Neural cell (in vitro differentiated cells): Measurements from ENCODE around the gene PLCB1. TPM values are rescaled to one million over a fixed set of nuclear protein-coding genes. Genes with fewer than 3 reads are reported as not detected.

Experiments
- H2AFZ ChIP-seq: fragments of 200-600, 300-800 bp; sonication (generic), shearing (Covaris generic); 2 replicates; pipeline ENCODE4 v1.6.0; 2014; ENCODE audit warnings: low read depth, mild to moderate bottlenecking, antibody characterized with exemption, low read length, moderate library complexity
- H3F3A ChIP-seq: fragments of 200-600 bp; shearing (Covaris generic); 2 replicates; pipeline ENCODE4 v1.6.1; 2016; ENCODE audit warnings: mild to moderate bottlenecking, moderate library complexity, mixed read lengths, antibody characterized with exemption, low read length; ENCODE audit not compliant: insufficient read depth, poor library complexity, severe bottlenecking
- H3K27ac ChIP-seq: fragments of 200-600, 300-800 bp; sonication (generic), shearing (Covaris generic); 2 replicates; pipeline ENCODE4 v1.5.1; 2014; ENCODE audit warnings: mild to moderate bottlenecking, low read length, moderate library complexity
- H3K27me3 ChIP-seq: fragments of 300-800, 200-600 bp; sonication (generic), shearing (Covaris generic); 2 replicates; pipeline ENCODE4 v1.6.0; 2014; ENCODE audit warnings: mild to moderate bottlenecking, low read depth, low read length, moderate library complexity; ENCODE audit not compliant: insufficient read depth
- H3K36me3 ChIP-seq: fragments of 300-800, 200-600 bp; sonication (generic), shearing (Covaris generic); 2 replicates; pipeline ENCODE4 v1.5.1; 2014; ENCODE audit warnings: mild to moderate bottlenecking, antibody characterized with exemption, low read length, moderate library complexity; ENCODE audit not compliant: insufficient read depth
- H3K4me2 ChIP-seq: fragments of 300-800, 200-600 bp; sonication (generic), shearing (Covaris generic); 2 replicates; pipeline ENCODE4 v1.6.0; 2014; ENCODE audit warnings: mild to moderate bottlenecking, low read length
- H3K4me3 ChIP-seq: fragments of 300-800, 200-600 bp; sonication (generic), shearing (Covaris generic); 2 replicates; pipeline ENCODE4 v1.5.1; 2014; ENCODE audit warnings: mild to moderate bottlenecking, low read length, moderate library complexity
- H3K79me2 ChIP-seq: fragments of 200-600 bp; shearing (Covaris generic); replicated peaks from 2 replicates; pipeline ENCODE4 v1.6.0; 2014; ENCODE audit warnings: mild to moderate bottlenecking, low read length, moderate library complexity; ENCODE audit not compliant: insufficient read depth
- H3K9ac ChIP-seq: fragments of 300-800, 200-600 bp; sonication (generic), shearing (Covaris generic); 2 replicates; pipeline ENCODE4 v1.6.1; 2016; ENCODE audit warnings: mild to moderate bottlenecking, low read length, mixed read lengths
- H3K9me2 ChIP-seq: fragments of 200-600 bp; shearing (Covaris generic); 2 replicates; pipeline ENCODE4 v1.6.1; 2016; ENCODE audit warnings: mild to moderate bottlenecking, low read length, mixed read lengths; ENCODE audit not compliant: insufficient read depth
- H3K9me3 ChIP-seq: fragments of 200-600, 300-800 bp; sonication (generic), shearing (Covaris generic); 2 replicates; pipeline ENCODE4 v1.6.1; 2016; ENCODE audit warnings: mild to moderate bottlenecking, mixed run types, low read length, moderate library complexity, mixed read lengths
- H4K20me1 ChIP-seq: fragments of 200-600 bp; shearing (Covaris generic); 2 replicates; pipeline ENCODE4 v1.6.1; 2016; ENCODE audit warnings: mild to moderate bottlenecking, mixed run types; ENCODE audit not compliant: insufficient read depth
- CTCF ChIP-seq: fragments of 450-650 bp; IDR thresholded peaks from 2 replicates; pipeline ENCODE4 v1.5.1; 2014; ENCODE audit warnings: antibody characterized with exemption, mild to moderate bottlenecking, moderate library complexity; ENCODE audit not compliant: poor library complexity, severe bottlenecking
- EP300 ChIP-seq: fragments of 450-650 bp; conservative IDR thresholded peaks from 2 replicates; pipeline ENCODE4 v1.6.1; 2014; ENCODE audit warnings: antibody characterized with exemption, mild to moderate bottlenecking, moderate library complexity; ENCODE audit not compliant: poor library complexity, severe bottlenecking
- EZH2 ChIP-seq: fragments of 200-600, 300-800 bp; shearing (Covaris generic), sonication (generic); IDR thresholded peaks from 2 replicates; pipeline ENCODE4 v1.6.1; 2014; ENCODE audit warnings: antibody characterized with exemption, low read length, borderline replicate concordance, mild to moderate bottlenecking; ENCODE audit not compliant: insufficient read depth, poor library complexity, severe bottlenecking
- MXI1 ChIP-seq: fragments of 450-650 bp; conservative IDR thresholded peaks from 2 replicates; pipeline ENCODE4 v1.6.1; 2014; ENCODE audit warnings: antibody characterized with exemption, mild to moderate bottlenecking; ENCODE audit not compliant: poor library complexity, severe bottlenecking
- POLR2AphosphoS5 ChIP-seq: IDR thresholded peaks from 2 replicates; pipeline ENCODE4 v1.6.1; 2012
- RAD21 ChIP-seq: fragments of 450-650 bp; conservative IDR thresholded peaks from 2 replicates; pipeline ENCODE4 v1.6.1; 2014; ENCODE audit warnings: antibody characterized with exemption, mild to moderate bottlenecking, moderate library complexity
- REST ChIP-seq: IDR thresholded peaks from 2 replicates; pipeline ENCODE4 v1.6.1; 2012; ENCODE audit warnings: borderline replicate concordance
- SMC3 ChIP-seq: fragments of 450-650 bp; conservative IDR thresholded peaks from 2 replicates; pipeline ENCODE4 v1.6.1; 2014; ENCODE audit warnings: antibody characterized with exemption, mild to moderate bottlenecking, moderate library complexity; ENCODE audit not compliant: poor library complexity
- TAF1 ChIP-seq: IDR thresholded peaks from 2 replicates; pipeline ENCODE4 v1.6.1; 2012; ENCODE audit warnings: low read depth
- polyA plus RNA-seq: library from polyadenylated mRNA; depleted of rRNA; stranded (reverse); fragments of >200 nt; gene quantifications from 2 replicates; pipeline ENCODE4 v1.2.3, GENCODE V29; 2014

Gene PLCB1
- polyA plus RNA-seq, 1 donor from 2014 or later = 11.4 TPM

- Histone ChIP-seq H3K27ac (no peak overlapping the region), H3K4me2 (no peak overlapping the region), H3K9me2 (no peaks in the 10 kb centered on the region)
These were observed 624.3 kb downstream of the PLCB1 start for GRCh38 chr20:8756410-8756809.

GRCh38 chr20:8757146-8757545, 625.1 kb downstream of the PLCB1 start:
- no peak overlapping the region for H3K4me2 ChIP-seq
- H3K9ac ChIP-seq = no peak overlapping the region
- no peak overlapping the region for H2AFZ ChIP-seq
- no peak overlapping the region for H3K4me3 ChIP-seq
- no peaks in the 10 kb centered on the region for H3K27me3 ChIP-seq
- H3F3A ChIP-seq = no peaks in the 10 kb centered on the region
- no peaks in the 10 kb centered on the region for H3K79me2 ChIP-seq
- H3K27ac ChIP-seq = no peak overlapping the region
- H4K20me1 ChIP-seq = no peaks in the 10 kb centered on the region
- no peaks in the 10 kb centered on the region for H3K9me2 ChIP-seq
- no peaks in the 10 kb centered on the region for H3K36me3 ChIP-seq
- no peaks in the 10 kb centered on the region for H3K9me3 ChIP-seq
- TF ChIP-seq CTCF = no peak
- no peak for TF ChIP-seq RAD21
- no peak for TF ChIP-seq POLR2AphosphoS5
- TF ChIP-seq EZH2 = no peak
- TF ChIP-seq TAF1 = no peak
- TF ChIP-seq EP300 = no peak
- TF ChIP-seq REST = no peak
- TF ChIP-seq MXI1 = no peak

More at GRCh38 chr20:8756410-8756809, 624.3 kb downstream of the PLCB1 start:
- H3K4me3 ChIP-seq = no peak overlapping the region
- H2AFZ ChIP-seq = no peak overlapping the region
- no peak for TF ChIP-seq MXI1
- no peak for TF ChIP-seq SMC3
- no peak for TF ChIP-seq REST
- no peak for TF ChIP-seq CTCF
- TF ChIP-seq TAF1 = no peak
- no peaks in the 10 kb centered on the region for H3K79me2 ChIP-seq
- H3K9me3 ChIP-seq = no peaks in the 10 kb centered on the region
- H3F3A ChIP-seq = no peaks in the 10 kb centered on the region
- no peak overlapping the region for H3K9ac ChIP-seq
- H3K36me3 ChIP-seq = no peaks in the 10 kb centered on the region
- no peaks in the 10 kb centered on the region for H4K20me1 ChIP-seq
- no peaks in the 10 kb centered on the region for H3K27me3 ChIP-seq
